H1 (cell line): ENCODE data around the gene MIF. TPM values are rescaled to one million over a fixed set of nuclear protein-coding genes. Genes with fewer than 3 reads are reported as not detected.

ENCODE experiments used
- ASH2L ChIP-seq: fragments of 200-600, 300-600 bp; sonication (generic); IDR thresholded peaks from one replicate; pipeline ENCODE4 v1.7.1; 2017; ENCODE audit warnings: low read length
- BACH1 ChIP-seq: IDR thresholded peaks from 2 replicates; pipeline ENCODE4 v1.6.1; 2012; ENCODE audit warnings: low read length, improper control_type of control experiment
- CBX8 ChIP-seq: fragments of 300-800, 300-1000 bp; sonication (generic); IDR thresholded peaks from 2 replicates; pipeline ENCODE4 v1.7.1; 2016; ENCODE audit warnings: low read depth, low read length, borderline replicate concordance
- CTBP2 ChIP-seq: IDR thresholded peaks from 2 replicates; pipeline ENCODE4 v1.7.0; 2011; ENCODE audit warnings: borderline replicate concordance, mild to moderate bottlenecking, moderate library complexity, mixed read lengths, low read length; ENCODE audit not compliant: insufficient read depth, insufficient read length
- CTCF ChIP-seq, 3 experiments: IDR thresholded peaks; 1 replicate in 2 of 3; 2 replicates in 1 of 3; pipeline versions ENCODE4 v1.5.1 to v1.6.1; 2011; ENCODE audit warnings: low read length in 3 of 3, mild to moderate bottlenecking in 3 of 3, inconsistent platforms in 2 of 3, low read depth in 1 of 3, moderate library complexity in 1 of 3; ENCODE audit not compliant: insufficient read depth in 1 of 3; ENCODE audit errors: control extremely low read depth in 1 of 3
- E2F6 ChIP-seq: IDR thresholded peaks from 2 replicates; pipeline ENCODE4 v1.6.1; 2012; ENCODE audit warnings: inconsistent platforms
- FOSL1 ChIP-seq: IDR thresholded peaks from 2 replicates; pipeline ENCODE4 v1.6.1; 2011; ENCODE audit warnings: mild to moderate bottlenecking, low read depth, low read length, moderate library complexity; ENCODE audit not compliant: insufficient read depth
- GTF2F1 ChIP-seq: IDR thresholded peaks from 2 replicates; pipeline ENCODE4 v1.6.1; 2012; ENCODE audit warnings: low read depth, low read length, improper control_type of control experiment, borderline replicate concordance
- HDAC2 ChIP-seq, 2 experiments: fragments of 300-600 bp in 1 of 2; sonication (generic) in 1 of 2; IDR thresholded peaks; 2 replicates each; pipeline ENCODE4 v1.6.1; 2011 to 2012; ENCODE audit warnings: low read depth in 2 of 2, low read length in 2 of 2, mild to moderate bottlenecking in 2 of 2, moderate library complexity in 2 of 2, borderline replicate concordance in 1 of 2, inconsistent platforms in 1 of 2
- JUN ChIP-seq: IDR thresholded peaks from 2 replicates; pipeline ENCODE4 v1.6.1; 2011; ENCODE audit warnings: low read depth, mild to moderate bottlenecking, improper control_type of control experiment, low read length
- KDM5A ChIP-seq: fragments of 200-600 bp; IDR thresholded peaks from 2 replicates; pipeline ENCODE4 v1.7.1; 2012; ENCODE audit warnings: mild to moderate bottlenecking, low read length, inconsistent platforms, mixed read lengths
- SIN3A ChIP-seq, 2 experiments: IDR thresholded peaks in 1 of 2; conservative IDR thresholded peaks in 1 of 2; 2 replicates each; pipeline ENCODE4 v1.6.1; 2011 to 2012; ENCODE audit warnings: low read length in 2 of 2, improper control_type of control experiment in 1 of 2, low read depth in 1 of 2, mild to moderate bottlenecking in 1 of 2
- SIRT6 ChIP-seq: IDR thresholded peaks from one replicate; pipeline ENCODE4 v1.7.1; 2012; ENCODE audit warnings: low read length, inconsistent platforms
- SIX5 ChIP-seq: IDR thresholded peaks from 2 replicates; pipeline ENCODE4 v1.6.1; 2011; ENCODE audit warnings: mild to moderate bottlenecking, low read depth, low read length
- SP1 ChIP-seq: IDR thresholded peaks from 2 replicates; pipeline ENCODE4 v1.6.1; 2011; ENCODE audit warnings: low read depth, low read length
- SP2 ChIP-seq: IDR thresholded peaks from 2 replicates; pipeline ENCODE4 v1.6.1; 2012; ENCODE audit warnings: mild to moderate bottlenecking, low read length, inconsistent platforms
- TAF1 ChIP-seq: IDR thresholded peaks from 2 replicates; pipeline ENCODE4 v1.6.1; 2011; ENCODE audit warnings: mild to moderate bottlenecking, low read depth, low read length
- TCF12 ChIP-seq: IDR thresholded peaks from 2 replicates; pipeline ENCODE4 v1.6.1; 2011; ENCODE audit warnings: low read depth, mild to moderate bottlenecking, low read length
- USF2 ChIP-seq: IDR thresholded peaks from 2 replicates; pipeline ENCODE4 v1.6.1; 2011; ENCODE audit warnings: low read length, improper control_type of control experiment
- polyA plus RNA-seq, 7 experiments: library from polyadenylated mRNA; depleted of rRNA in 3 of 7; stranded (reverse) in 5 of 7; unstranded in 2 of 7; fragments of >200 nt in 5 of 7; fragments of 200-250 nt in 2 of 7; gene quantifications; 1 replicate in 5 of 7; 2 replicates in 1 of 7; 4 replicates in 1 of 7; pipeline versions ENCODE4 v1.2.1 to v1.2.3, GENCODE V29; 2011 to 2013; ENCODE audit warnings: missing spikeins in 2 of 7, mixed read lengths in 2 of 7
- total RNA-seq: library from RNA; stranded (reverse); fragmentation: NEBNext Ultra II Directional; extraction: Animal tissue kit (Norgen Biotek cat#: 25700); gene quantifications from 2 replicates; pipeline ENCODE4 v1.2.1, GENCODE V29; 2021

Gene MIF
- total and polyA plus RNA-seq, 2 of the 8 experiments (the other 6 are each of a cell fraction or from before 2014, with no cell fraction given), result 1,082 to 1,870 TPM

GRCh38 chr22:23857606-23858483 is 36.3 kb upstream of the MIF start, which contains the start of gene SLC2A11 (continued):
- TF ChIP-seq CTCF (IDR thresholded peaks at IDR 0.05; ENCODE audit: control extremely low read depth in 1 of 3, insufficient read depth in 1 of 3, low read depth in 1 of 3, low read length in 3 of 3) (peak; percentile 24 to 50 (median 37); a peak in 3 of 4 replicates), GTF2F1 (no peak), E2F6 (peak; percentile 40; the same call in 1 of the 2 replicates), SP1 (no peak), SP2 (no peak), KDM5A (no peak), SIN3A (conservative IDR thresholded peaks at IDR 0.05 in 1 of 2, IDR thresholded peaks at IDR 0.05 in 1 of 2; ENCODE audit: low read depth in 1 of 2, low read length in 2 of 2) (peak; percentile 2 to 44; a peak in 2 of 4 replicates), FOSL1 (no peak), CBX8 (no peak), TCF12 (no peak), SIX5 (no peak), USF2 (no peak), SIRT6 (no peak), CTBP2 (no peak), HDAC2 (IDR thresholded peaks at IDR 0.05; ENCODE audit: borderline replicate concordance in 1 of 2, low read depth in 2 of 2, low read length in 2 of 2) (0 out of 4 replicates have a peak, but pooled peaks of 1 of the 2 experiments have one; percentile 11), JUN (no peak), BACH1 (no peak), ASH2L (peak; percentile 19), TAF1 (peak; percentile 75; the same call in 1 of the 2 replicates)
